Kidney tubule cell (primary cell): ENCODE measurements around the gene CCL23.

Source experiments
- DNase-seq: peaks from one replicate; pipeline ENCODE4 v3.0.0-alpha.2; 2018; ENCODE audit warnings: low spot score

Gene CCL23

GRCh38 chr17:35969558-35970380 lies 48.0 kb downstream of the CCL23 start:
- DNase-seq: peak; percentile 77

- no peak for DNase-seq
Observed at GRCh38 chr17:35968520-35969054, 49.2 kb downstream of the CCL23 start.

GRCh38 chr17:35965272-35965671 lies 52.5 kb downstream of the CCL23 start:
- DNase-seq: no peak

GRCh38 chr17:35963663-35964062 lies 54.1 kb downstream of the CCL23 start:
- no peak for DNase-seq
